GM19025 (cell line): ENCODE results near the gene ARFGAP3.

ENCODE experiments used
- ATAC-seq: cut with Tn5 transposase; IDR thresholded peaks from one replicate; pipeline ENCODE4 v1.9.1; 2021; ENCODE audit warnings: mild to moderate bottlenecking, low read depth, moderate library complexity; ENCODE audit not compliant: unreplicated experiment

ARFGAP3 gene

GRCh38 chr22:42884616-42885375 lies 27.7 kb upstream of the ARFGAP3 start:
- ATAC-seq: no peak

DNA sequence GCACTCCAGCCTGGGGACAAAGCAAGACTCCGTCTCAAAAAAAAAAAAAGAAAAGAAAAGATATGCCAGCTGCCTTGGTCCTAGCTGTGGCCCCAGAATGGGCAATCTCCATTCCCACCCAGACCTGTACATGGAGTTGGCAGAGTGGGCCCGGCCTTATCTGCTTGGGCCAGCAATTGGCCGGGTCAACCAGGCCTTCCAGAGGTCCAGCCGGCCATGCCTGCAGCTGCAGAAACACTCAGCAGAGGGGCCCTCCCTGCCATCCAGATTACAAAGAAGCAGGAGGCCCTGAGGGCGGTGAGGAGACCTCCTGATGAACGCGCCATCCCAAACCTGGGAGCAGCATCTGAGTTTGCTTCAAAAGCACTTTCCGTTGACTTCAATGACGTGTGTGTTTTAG lies 26.9 kb upstream of the ARFGAP3 start:
- no peak for ATAC-seq

GRCh38 chr22:42883121-42883520 lies 26.0 kb upstream of the ARFGAP3 start:
- no peak for ATAC-seq

DNA sequence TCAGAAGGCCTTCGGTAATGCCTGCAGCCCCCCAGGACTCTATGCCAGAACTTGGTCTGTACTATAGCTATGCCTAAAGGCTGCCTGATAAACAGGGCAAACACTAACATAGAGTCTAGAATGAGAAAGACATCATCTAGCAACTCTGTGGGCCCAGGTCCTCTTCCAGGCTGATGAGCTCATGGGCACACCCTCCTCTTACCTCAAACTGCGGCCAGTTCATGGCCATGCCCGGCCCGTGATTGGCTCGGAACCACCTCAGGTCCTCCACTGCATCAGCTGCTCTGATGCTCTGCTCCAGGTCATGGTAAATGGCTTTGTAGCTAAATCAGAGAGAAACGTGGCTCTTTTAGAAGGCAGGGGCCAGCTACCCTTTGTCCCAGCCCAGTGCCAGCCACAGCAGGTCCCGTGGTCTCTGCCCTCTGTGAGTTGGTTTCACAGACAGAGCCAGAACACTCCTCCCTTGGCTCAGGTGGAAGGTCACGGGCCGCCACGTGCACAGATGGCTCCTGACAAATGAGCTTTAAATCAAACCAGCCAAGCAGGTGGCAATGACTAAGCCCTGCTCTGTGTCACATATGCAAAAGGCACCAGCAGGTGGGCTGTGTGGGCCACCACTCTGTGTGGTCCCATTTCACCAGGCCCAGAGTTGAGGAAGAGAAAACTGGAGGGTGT lies 25.0 kb upstream of the ARFGAP3 start:
- no peak for ATAC-seq

DNA sequence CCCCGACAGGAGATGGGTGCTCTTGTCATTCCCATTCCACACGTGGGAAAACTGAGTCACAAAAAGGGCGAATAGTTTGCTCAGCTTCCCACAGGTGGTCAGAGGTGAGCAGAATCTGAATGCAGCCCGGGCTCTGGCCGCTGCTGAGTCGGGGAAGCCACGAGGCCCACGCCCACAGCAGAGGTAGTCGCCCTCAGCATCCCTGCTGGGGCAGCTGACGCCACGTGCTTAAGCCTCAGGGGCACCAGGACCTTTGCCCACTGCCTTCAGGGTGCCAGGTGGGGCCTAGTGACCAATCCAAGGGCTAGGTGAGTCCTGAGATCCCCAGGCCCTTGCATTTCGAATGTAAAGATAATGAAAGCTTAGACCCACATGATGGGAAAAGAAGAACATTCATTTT lies 24.2 kb upstream of the ARFGAP3 start:
- ATAC-seq: no peak

DNA sequence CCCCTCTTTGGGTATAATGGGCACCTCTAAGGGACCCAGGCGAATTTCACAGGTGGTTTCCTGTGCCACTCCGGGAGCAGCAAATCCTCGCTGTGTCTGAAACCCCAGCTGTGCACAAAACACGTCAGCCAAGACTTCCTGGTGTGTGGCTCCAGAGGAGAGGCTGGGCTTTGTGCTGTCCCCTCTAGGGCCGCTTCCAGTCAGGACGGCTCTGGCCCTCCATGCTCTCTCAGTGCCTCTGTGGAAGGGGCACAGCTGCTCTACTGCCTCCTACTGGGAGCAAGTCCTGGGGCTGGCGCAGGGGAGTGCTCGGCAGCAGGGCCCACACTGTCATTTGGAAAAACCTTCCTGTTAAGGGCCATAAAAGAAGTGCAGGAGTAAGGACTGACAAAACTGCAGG lies 23.7 kb upstream of the ARFGAP3 start:
- ATAC-seq: no peak

DNA sequence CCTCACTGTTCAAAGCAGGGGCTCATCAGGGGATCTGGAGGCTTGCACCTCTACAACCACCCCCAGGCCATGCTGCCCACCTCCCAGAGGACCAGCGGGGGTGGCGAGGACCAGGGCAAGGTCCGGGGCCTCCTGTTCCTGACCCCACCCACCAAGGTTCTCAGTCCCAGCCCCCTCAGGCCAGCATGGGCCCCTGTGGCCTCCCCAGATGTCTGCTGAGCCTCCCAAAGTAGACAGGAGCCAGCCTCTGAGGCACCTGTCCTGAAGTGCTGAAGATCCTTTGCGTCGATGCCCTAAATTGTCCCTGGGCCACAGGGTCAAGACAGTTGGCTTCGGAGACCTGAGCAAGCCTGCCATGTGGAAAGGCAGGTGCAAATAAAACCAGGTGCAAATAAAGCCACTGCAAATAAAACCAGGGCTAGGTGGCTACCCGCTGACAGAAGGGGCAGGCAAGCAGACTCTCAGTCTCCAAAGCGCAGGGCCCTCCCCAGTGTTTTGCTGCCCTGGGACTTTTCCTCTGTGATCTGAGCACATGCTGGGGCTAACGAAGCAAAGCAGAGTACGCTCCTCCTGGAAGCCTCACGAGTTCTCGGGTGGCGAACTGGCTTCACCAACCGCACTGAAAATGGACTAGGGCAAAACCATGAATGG lies 22.4 kb upstream of the ARFGAP3 start:
- ATAC-seq: no peak

- ATAC-seq: no peak
These were observed 21.7 kb upstream of the ARFGAP3 start for GRCh38 chr22:42878561-42879305.

- ATAC-seq: no peak
These were observed 20.7 kb upstream of the ARFGAP3 start for GRCh38 chr22:42877597-42878340.

DNA sequence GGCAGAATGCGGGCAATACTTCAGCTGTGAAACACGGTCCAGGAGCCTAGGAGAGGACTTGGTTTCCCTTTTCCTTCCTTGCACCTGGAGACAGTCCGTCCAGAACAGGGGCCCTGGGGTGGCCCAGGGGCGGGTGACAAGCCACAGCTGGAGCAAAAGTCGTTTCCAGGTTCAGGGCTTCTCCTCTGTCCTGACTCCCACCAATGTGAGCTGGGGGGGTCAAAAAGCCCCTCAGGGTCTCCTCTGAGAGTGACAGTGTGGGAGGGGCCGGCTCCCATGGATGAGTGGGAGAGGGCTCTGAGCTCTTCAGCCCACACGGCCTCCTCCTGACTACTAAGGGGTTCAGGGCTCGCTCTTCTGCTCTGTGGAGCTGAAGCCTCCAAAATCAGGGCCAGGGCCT lies 20.1 kb upstream of the ARFGAP3 start:
- ATAC-seq: no peak

GRCh38 chr22:42876041-42876440 lies 19.0 kb upstream of the ARFGAP3 start:
- ATAC-seq: no peak

DNA sequence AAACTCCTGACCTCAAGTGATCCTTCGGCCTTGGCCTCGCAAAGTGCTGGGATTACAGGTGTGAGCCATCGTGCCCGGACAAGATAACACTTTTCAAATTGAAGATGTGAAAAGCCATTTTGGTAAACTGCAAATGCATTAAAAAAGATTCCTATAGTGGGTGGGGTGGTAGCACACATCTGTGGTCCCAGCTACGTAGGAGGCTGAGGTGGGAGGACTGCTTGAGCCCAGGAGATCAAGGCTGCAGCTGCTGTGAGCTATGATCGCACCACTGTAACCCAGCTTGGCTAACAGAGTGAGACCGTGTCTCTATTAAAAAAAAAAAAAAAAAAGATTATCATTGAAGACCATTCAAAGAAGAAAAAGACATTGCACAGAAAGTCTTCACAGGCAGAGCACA lies 16.9 kb upstream of the ARFGAP3 start:
- no peak for ATAC-seq

DNA sequence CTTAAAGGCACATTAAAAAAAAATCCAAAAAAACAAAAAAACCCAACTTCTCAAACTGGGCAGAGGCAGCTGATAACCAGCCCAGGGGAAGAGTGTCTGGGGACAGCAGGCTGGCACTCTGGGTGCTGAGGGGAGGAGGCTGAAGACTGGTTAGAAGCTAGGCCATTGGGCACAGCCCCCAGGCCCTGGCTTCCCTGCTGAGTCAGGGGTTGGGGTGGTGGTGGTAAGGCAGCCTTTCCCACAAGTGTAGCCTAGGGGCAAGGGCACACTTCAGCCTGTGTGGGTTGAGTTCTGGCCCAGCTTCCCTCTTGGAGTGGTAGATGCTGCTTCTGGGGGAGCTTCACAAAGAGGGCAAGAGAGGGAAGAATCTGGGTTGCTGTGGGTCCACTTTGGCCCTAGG lies 16.3 kb upstream of the ARFGAP3 start:
- ATAC-seq: no peak

GRCh38 chr22:42872821-42873220 lies 15.7 kb upstream of the ARFGAP3 start:
- no peak for ATAC-seq

DNA sequence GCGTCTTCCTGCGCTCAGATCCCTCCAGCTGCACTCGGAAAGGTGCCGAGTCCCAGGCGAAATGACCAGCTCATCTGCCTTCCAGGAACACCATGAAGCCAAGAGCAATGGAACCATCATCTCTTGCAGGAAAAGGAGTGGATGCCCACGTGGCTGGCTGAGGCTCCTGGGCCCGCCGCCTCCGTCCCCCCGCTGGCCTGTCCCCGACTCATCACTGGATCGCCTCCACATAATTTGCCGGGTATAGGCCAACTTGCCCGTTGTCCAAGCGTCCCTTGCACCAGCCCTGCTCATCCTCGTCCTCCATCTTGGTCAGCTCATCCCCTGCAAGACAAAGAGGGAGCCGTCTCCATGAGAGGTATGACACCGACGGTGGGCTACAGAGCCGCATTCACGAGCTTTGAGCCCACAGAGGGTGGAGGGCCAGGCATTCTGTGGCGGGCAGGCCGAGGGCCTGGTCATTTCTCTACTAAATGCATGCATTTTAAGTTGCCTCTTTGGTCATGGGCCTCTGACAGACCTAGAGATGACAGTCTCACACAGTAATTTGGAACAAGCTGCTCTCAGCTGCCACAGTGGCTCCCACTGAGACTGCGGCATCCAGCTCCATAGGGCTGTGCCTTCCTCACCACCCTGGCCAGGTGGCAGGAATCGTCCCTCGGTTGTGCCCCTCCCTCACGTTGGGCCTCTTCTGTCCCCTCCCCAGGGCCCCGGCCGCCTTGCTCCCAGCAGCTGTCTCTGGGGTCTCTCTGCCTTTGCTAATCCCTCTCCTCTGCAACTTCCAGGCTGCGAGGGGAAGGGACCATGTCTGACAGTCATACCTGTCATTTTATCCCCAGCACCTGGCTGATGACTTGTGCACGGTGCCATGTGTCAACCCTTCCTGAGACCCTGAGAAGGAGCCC lies 14.3 kb upstream of the ARFGAP3 start:
- ATAC-seq: no peak

- ATAC-seq: no peak
These were observed 12.9 kb upstream of the ARFGAP3 start for GRCh38 chr22:42869888-42870480.

DNA sequence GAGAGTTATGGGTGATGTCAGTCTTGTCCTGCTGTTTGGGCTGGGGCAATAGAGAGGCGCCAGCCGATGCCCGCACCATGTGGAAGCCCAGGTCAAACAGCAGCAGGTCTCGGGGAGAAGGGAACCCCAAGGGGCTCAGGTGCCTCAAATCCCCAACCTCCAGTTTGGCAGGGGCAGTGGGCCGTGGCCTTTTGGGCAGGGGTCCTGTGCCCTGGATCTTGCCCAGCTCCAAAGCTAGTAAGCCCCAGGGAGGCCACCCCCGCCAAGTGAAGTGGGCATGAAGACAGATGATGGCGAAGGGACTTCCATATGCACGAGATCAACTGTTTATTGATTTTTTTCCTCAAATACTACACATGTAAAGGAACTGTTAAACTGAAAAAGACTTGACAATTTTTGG lies 12.4 kb upstream of the ARFGAP3 start:
- ATAC-seq: no peak

- no peak for ATAC-seq
These were observed 11.7 kb upstream of the ARFGAP3 start for GRCh38 chr22:42868751-42869251.

GRCh38 chr22:42866100-42866499 lies 9.0 kb upstream of the ARFGAP3 start:
- ATAC-seq: no peak
